DMS 273 (cell line): ENCODE data around the gene EDEM2.
"Not testable (repeated sequence)": the region's sequence is repeated elsewhere in the genome, so short reads cannot be mapped to it uniquely, and the experiment has no call there.

Experiments
- DNase-seq: peaks from one replicate; lab custom pipeline; 2025; ENCODE audit not compliant: unreplicated experiment; lab: John Stamatoyannopoulos, UW

The EDEM2 gene, protein sequence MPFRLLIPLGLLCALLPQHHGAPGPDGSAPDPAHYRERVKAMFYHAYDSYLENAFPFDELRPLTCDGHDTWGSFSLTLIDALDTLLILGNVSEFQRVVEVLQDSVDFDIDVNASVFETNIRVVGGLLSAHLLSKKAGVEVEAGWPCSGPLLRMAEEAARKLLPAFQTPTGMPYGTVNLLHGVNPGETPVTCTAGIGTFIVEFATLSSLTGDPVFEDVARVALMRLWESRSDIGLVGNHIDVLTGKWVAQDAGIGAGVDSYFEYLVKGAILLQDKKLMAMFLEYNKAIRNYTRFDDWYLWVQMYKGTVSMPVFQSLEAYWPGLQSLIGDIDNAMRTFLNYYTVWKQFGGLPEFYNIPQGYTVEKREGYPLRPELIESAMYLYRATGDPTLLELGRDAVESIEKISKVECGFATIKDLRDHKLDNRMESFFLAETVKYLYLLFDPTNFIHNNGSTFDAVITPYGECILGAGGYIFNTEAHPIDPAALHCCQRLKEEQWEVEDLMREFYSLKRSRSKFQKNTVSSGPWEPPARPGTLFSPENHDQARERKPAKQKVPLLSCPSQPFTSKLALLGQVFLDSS

DNA sequence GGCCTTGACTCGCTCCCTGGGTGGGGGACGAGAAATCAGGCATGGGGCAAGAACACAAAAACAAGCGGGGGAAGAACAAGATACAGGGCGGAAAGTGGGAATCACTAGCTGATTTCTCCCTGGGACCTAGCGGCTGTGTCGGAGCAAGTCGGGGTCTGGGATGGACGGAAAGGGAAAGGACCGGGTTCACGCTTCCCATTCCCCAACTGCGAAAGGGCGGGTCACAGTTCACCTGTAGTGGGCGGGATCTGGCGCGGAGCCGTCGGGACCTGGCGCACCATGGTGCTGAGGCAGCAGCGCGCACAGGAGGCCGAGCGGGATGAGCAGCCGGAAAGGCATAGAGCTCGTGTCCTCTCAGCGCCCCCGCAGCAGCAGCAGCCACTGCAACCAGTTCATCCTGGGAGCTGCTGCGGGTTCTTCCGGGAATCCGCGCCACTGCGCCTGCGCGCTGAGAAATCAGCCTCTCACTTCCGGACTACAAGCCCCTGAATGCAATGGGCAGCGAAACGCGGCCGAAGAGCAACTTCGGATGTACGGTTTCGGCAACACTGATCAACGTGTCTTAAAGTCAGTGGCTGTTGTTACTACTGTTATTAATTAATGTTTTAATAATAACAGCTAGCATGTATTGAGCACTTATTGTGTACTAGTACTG is at the start of gene EDEM2:
Gene EDEM2, minus strand, starts transcription at position 417 of the 655 bp plus-strand sequence. Its CDS starts 78 bp downstream, at position 339.
- peak; percentile 97 for DNase-seq

DNA sequence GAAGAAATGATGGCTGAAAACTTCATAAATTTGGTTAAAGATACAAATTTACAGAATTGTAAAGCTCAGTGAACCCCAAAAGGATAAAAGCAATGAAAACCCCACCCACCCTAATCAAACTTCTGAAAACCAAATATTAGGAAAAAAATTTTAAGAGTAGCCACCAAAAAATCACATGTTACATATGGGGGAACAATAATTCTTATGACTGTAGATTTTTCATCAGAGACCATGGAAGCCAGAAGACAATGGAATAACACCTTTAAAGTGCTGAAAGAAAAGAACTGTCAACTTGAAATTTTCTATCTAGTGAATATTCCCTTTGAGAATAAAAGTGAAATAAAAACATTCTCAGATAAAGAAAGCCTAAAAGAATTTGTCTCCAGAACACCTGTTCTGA is 49.2 kb upstream of the EDEM2 start:
- no peak for DNase-seq

DNA sequence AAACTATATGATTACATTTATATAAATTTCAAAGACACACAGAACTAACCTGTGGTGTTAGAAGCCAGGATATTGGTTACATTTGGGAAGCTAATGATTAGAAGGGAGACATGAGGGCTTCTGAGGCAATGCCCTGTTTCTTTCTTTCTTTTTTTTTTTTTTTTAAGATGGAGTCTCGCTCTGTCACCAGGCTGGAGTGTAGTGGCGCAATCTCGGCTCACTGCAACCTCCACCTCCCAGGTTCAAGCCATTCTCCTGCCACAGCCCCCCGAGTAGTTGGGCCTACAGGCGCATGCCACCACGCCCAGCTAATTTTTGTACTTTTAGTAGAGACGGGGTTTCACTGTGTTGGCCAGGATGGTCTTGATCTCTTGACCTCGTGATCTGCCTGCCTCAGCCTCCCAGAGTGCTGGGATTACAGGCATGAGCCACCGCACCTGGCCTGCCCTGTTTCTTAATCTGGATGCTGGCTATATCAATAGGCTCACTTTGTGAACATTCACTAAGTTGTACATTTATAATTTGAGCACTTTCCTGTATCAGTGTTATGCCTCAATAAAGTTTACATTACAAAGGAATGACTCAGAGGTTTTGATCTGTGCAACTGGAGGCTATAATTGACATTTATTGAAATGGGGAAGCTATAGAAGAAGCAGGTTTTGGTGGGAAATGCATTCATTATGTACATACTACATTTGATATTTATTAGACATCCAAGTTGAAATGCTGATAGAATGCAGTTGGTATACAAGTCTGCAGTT is 46.1 kb upstream of the EDEM2 start:
- not testable (repeated sequence) for DNase-seq

DNA sequence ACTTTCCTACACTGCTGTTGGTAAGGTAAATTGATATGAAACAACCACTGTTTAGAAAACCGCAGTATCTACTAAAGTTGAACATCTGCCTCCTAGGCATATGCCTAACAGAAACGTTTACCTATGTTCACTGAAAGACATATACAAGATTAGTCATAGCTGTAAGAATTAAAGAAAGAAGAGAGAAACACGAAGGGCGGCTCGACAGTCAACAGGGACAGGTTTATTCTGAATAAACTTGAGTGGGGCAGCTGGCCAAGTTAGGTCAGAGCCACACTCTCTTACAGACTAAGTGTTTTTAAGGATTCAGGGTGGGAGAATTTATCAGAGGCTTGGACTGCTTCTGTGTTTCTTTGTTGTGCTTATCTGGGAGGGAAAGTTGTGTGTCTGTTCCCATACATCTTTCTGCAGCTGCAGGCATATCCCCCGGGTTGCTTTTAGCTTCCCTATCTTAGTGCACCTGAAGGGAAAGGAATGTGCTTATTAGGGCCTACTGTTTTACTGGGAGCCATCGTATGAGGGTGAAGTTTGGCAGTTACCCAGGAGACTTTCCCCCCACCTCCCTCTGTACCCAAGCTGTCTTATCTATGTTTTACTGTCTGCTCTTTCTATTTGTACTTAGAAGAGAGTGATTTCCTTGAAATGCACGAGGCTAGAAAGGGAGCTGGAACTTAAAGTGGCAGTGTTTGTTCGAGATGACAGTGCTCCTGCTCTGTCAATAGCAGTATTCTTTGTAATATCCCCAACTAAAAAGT is 45.2 kb upstream of the EDEM2 start:
- peak; percentile 70 for DNase-seq

DNA sequence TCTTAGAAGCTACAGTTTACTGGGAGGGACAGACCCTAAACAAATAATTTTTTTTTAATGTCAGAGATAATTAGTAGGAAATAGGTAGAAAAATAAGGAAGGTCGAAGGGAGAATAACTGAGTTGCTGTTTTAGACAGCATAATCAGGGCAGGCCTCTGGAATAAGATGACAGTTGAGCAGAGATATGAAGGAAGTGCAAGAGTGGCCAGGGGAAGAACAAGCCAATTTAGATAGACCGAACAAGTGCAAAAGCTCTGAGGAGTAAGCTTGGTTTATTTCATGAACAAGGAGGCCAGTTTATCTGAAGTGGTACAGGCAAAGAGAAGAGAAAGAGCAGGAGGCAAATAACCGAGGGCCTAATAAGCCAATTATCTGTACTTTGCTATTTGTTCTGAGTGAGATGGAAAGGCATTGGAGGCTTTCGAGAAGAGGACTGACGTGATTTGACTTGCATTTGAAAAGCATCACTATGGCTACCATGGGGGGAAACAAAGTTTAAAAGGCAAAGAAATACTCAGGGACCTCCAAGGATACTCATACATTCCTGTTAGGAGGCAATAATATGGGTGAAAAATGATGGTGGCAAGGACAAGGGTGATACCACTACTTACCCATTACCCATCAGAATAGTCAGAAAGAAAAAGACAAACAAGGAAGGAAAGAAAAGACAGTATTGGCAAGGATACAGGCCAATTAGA is 44.4 kb upstream of the EDEM2 start:
- peak; percentile 45 for DNase-seq

DNA sequence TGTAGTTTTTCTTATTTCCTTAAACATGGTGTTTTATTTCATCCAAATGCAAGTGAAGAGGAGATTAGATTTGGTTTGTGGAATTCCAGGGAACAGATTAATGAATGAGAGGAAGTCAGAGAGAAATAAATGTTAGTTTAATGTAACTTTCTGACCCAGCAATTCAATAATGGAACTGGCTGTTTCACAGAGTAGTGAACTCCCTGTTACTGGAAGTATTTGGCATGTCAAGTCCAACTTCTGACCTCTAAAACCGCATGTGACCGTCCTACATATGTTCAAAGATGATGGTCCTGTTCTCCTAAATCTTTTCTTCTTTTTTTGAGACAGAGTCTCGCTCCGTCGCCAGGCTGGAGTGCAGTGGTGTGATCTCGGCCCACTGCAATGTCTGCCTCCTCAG is 43.4 kb upstream of the EDEM2 start:
- DNase-seq, result no peak

DNA sequence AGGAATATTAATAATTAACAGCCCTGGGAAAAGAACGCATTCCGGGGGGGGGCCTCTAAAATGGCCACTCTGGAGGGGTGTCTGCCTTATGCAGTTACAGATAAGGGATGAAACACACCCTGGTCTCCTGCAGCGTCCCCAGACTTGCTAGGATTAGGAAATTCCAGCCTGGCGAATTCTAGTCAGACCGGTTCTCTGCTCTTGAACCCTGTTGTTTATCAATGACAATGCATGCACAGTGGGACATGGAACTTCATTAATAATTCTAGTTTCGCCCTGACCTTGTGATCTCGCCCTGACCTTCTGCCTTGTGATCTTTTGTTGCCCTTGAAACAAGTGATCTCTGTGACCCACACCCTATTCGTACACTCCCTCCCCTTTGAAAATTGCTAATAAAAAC is 42.1 kb upstream of the EDEM2 start:
- DNase-seq, result not testable (repeated sequence)

DNA sequence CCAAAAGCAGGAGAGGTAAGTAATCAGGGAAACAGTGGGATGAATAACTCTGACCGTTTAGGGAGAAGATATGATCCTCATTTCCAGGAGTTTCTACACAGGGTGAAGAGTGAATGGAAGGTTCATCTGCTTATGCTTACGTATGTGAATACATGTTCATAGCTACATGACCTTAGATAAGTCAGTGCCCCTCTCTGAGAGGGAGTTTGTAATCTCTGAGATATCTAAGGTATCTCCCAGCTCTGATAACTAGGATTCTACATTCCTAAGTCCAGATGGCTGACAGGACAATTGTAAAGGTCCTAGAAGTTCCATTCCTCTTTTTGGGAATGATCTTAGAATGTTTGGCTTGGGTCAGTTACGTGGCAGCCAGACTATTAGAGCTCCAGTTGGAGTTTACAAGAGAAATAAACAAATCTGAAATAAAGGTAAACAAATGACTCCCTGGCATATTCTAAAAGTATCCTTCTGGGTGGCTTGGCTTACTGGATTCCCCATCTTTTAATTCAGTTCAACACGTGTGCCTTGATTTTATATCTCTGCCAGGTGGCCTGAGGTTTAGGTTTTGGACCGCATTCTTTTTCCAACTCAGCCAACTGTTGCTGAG is 40.6 kb upstream of the EDEM2 start:
- peak; percentile 38 for DNase-seq

DNA sequence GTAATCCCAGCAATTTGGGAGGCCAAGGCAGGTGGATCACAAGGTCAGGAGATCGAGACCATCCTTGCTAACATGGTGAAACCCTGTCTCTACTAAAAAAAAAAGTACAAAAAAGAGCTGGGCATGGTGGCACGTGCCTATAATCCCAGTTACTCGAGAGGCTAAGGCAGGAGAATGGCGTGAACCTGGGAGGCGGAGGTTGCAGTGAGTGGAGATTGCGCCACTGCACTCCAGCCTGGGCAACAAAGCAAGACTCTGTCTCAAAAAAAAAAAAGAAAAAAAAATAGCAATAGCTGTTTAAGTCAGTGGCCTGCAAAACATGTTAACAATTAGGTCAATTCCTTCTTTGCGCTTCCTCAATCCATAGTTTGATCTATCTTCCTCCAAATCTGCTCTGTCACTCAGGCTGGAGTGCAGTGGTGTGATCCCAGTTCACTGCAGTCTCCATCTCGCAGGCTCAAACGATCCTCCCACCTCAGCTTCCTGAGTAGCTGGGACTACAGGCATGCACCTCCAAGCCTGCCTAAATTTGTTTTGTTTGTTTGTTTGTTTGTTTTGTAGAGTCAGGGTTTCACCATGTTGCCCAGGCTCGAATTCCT is 39.7 kb upstream of the EDEM2 start:
- DNase-seq, result not testable (repeated sequence)

DNA sequence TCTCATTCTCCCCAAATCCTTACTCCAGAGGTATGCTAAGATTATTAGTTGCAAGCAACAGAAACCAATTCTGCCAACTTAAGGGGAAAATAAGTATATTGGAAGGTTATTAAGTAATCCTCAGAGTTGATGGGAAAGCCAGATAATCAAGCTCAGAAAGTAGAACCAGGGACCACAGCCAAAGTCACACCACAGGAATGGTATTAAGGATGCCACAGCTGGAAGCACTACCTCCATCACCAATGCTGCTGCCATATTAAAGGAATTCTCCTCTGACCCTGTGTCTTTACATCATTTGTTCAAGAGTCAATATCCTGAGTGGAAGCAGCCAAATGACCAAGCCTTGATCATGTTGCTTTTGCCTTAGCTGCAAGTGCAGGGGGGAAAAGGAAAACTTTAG is 34.6 kb upstream of the EDEM2 start:
- DNase-seq, result no peak

DNA sequence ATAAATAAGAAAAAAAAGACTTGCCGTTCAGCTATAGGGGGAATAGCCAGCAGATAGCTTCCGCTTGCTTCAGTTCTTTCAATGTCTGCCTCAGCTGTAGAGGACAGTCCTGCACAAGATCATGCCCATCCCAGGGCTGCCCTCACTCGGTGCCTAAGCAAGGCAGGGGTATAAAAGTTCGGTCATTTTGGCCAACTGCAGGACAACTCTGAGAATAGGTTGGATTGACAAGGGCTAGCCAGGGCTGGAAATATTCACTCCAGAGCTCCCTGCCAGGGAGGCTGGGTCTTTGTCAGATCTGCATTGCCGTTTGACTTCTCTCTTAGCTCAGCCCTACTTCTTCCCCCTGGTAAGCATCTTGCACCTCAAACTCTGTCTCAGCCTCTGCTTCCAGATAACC is 33.1 kb upstream of the EDEM2 start:
- DNase-seq, result no peak

DNA sequence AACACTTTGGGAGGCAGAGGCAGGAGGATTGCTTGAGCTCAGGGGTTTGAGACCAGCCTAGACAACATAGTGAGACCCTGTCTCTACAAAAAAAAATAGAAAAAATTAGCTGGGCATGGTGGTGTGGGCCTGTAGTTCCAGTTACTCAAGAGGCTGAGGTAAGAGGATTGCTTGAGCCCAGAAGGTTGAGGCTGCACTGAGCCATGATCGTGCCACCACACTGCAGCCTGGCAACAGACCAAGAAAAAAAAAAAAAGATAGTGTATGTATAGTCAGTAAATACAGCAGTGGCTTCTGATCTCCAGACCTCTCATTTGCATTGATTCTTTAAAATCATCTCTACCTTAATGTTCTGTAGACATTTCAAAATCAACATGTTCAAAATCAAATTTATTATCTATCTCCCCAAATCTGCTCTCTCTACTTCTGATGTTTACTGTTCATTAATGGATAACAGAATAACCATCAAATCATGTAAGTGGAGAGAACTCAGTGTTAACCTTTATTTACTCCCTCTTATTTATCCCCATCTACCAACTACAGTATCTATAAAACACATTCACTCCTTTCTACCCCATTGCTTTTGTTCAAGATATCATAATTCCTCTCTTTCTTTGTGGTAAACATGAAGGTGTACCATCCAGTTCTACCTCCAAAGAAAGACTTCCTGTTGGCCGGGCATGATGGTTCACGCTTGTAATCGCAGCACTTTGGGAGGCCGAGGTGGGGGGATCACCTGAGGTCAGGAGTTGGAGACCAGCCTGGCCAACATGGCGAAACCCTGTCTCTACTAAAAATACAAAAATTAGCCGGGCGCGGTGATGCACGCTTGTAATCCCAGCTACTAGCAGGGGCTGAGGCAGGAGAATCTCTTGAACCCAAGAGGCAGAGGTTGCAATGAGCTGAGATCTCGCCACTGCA is 32.4 kb upstream of the EDEM2 start:
- no peak for DNase-seq

DNA sequence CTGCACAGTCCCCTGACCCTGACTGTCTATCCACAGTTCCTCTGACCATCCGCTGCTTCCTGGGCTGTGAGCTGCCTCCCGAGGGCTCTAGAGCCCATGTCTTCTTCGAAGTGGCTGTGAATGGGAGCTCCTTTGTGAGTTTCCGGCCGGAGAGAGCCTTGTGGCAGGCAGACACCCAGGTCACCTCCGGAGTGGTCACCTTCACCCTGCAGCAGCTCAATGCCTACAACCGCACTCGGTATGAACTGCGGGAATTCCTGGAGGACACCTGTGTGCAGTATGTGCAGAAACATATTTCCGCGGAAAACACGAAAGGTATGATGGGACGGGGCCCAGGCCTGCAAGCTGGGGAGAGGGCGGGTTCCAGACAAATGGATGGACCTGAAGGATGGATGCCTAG is 29.0 kb upstream of the EDEM2 start:
- DNase-seq, result no peak

DNA sequence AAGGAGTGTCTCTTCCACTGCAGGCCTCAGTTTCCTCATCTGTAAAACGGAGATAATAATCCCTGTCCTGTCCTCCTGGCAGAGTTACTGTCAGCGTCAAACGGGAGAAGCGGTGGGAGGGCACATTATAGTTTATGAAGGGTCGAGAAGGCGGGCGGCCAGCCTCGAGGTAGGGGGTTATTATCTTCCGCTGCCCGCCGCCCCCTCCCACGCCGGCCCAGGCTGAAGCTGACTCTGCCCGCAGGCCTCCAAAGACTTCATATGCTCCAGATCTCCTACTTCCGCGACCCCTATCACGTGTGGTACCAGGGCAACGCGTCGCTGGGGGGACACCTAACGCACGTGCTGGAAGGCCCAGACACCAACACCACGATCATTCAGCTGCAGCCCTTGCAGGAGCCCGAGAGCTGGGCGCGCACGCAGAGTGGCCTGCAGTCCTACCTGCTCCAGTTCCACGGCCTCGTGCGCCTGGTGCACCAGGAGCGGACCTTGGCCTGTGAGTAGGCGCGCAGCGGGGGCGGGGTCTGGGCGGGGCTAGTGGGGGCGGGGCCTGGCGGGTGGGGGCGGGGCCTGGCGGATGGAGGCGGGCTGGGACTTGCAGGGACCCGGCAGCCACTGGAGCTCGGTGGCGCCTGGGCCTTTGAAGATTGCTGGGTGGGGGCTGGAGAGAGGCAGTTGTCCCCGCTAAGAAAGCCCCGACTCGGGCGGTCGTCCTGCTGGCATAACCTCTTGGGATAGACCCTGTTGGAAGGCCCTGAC is 27.5 kb upstream of the EDEM2 start:
- DNase-seq, result no peak

DNA sequence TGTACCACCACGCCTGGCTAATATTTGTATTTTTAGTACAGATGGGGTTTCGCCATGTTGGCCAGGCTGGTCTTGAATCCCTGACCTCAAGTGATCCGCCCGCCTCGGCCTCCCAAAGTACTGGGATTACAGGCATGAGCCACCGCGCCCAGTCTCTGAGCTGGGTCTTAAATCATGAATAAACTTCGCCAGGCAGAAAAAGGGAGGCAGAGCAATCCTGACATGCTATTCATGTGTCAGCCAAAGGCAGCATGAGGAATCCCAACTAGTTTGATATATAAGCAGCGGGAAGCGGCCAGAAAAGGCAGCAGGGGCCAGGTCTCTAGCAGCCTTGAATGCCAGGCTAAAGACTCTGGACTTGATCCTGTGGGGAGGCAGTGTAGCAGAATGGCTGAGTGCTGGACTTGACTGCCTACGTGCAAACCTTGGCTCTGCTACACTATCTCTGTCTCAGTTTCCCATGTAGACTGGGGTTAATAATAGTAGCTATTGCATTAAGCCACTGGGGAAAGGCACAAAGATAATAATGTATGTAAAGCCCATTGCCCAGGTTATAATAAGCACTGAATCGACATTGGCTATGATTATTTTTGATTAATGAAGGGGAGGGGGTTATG is 26.5 kb upstream of the EDEM2 start:
- DNase-seq, result no peak

DNA sequence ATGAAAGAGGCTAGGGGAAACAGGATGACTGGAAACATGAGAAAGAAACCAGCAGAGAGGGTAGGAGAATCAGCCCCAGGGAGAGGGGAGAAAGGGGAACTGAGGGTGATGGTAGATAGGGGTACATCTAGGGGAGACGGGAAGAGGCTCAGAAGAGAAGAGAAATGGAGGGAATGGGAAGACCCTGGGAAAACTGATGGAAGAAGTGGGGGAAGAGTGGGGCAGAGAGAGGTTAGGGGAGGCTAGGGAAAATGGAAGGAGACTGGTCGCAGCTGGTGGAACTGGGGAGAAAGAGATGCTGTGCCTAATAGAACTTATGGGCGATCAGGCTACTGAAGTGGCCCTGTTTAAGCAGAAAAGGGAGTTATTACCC is 25.3 kb upstream of the EDEM2 start:
- DNase-seq, result no peak

DNA sequence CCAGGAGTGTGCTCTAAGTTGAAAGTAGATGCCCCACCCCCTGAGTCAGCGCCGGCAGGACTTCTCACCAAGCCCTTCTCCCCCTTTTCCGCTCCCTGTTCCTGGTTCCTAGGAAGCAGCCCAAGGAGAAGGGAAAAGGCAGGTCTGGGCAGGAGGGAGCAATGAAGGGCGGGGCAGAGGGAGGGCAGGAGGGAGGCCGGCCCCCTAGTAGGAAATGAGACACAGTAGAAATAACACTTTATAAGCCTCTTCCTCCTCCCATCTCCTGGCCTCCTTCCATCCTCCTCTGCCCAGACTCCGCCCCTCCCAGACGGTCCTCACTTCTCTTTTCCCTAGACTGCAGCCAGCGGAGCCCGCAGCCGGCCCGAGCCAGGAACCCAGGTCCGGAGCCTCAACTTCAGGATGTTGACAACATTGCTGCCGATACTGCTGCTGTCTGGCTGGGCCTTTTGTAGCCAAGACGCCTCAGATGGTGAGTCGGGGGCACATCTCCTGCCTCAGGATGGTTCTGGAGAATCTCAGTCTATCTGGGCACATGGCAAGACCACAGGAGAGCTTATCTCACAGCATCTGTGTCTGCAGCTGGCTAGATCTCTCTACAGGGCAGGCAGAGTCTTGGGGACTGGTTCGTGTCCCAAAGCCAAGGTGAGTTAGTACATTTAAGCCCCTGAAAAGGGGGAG is 24.8 kb upstream of the EDEM2 start, which contains the start of gene PROCR:
Gene PROCR, plus strand, starts transcription at position 320 of the 681 bp plus-strand sequence. Its CDS starts 83 bp downstream, at position 403.
- DNase-seq, result peak; percentile 96
